Measurements from ENCODE around the gene CAMK1D. TPM values are rescaled to one million over a fixed set of nuclear protein-coding genes. Genes with fewer than 3 reads are reported as not detected.

Gene CAMK1D
- total RNA-seq, 3 donors from 2014 or later (not counting 1 experiment from before 2014, with no cell fraction given): 44.2 to 56.4 (median 49.7) TPM

GRCh38 chr10:12834721-12835120 is 485.4 kb downstream of the CAMK1D start:
- 80% methylated on average over 10 of the region's 10 CpGs for WGBS (ENCODE audit: insufficient coverage)
- Mint-ChIP-seq H3K27ac (no peak overlapping the region), H3K4me3 (no peak overlapping the region), H3K9me3 (no peaks in the 10 kb centered on the region), H3K27me3 (ENCODE audit: low read depth in 2 of 2) (no peaks in the 10 kb centered on the region), H3K4me1 (no peaks in the 10 kb centered on the region), H3K36me3 (no peaks in the 10 kb centered on the region)
- H3K27me3 ChIP-seq (ENCODE audit: control insufficient read depth, insufficient read depth, low read length): no peaks in the 10 kb centered on the region
- TF ChIP-seq CTCF (IDR thresholded peaks at IDR 0.05): no peak
- DNase-seq: no peak
- H3K9me3 ChIP-seq (ENCODE audit: control insufficient read depth, insufficient read depth, low read length): no peaks in the 10 kb centered on the region
- no peak overlapping the region for H3K27ac ChIP-seq (ENCODE audit: low read length)
- H3K4me1 ChIP-seq (ENCODE audit: control insufficient read depth, insufficient read depth, low read length): no peaks in the 10 kb centered on the region
- no peak for ATAC-seq
- H3K4me3 ChIP-seq (ENCODE audit: low read length): no peak overlapping the region
- intact Hi-C loops (cut with micrococcal nuclease): no loop called here
- H3K36me3 ChIP-seq (ENCODE audit: control insufficient read depth, insufficient read depth, low read length): no peaks in the 10 kb centered on the region

- Mint-ChIP-seq H3K36me3 (no peaks in the 10 kb centered on the region), H3K27me3 (ENCODE audit: low read depth in 2 of 2) (no peaks in the 10 kb centered on the region), H3K27ac (no peak overlapping the region), H3K4me1 (no peaks in the 10 kb centered on the region), H3K4me3 (no peak overlapping the region), H3K9me3 (no peaks in the 10 kb centered on the region)
- TF ChIP-seq CTCF (IDR thresholded peaks at IDR 0.05): no peak
- Histone ChIP-seq H3K4me1 (ENCODE audit: control insufficient read depth, insufficient read depth, low read length) (no peaks in the 10 kb centered on the region), H3K9me3 (ENCODE audit: control insufficient read depth, insufficient read depth, low read length) (no peaks in the 10 kb centered on the region), H3K4me3 (ENCODE audit: low read length) (no peak overlapping the region), H3K27me3 (ENCODE audit: control insufficient read depth, insufficient read depth, low read length) (no peaks in the 10 kb centered on the region), H3K27ac (ENCODE audit: low read length) (no peak overlapping the region), H3K36me3 (ENCODE audit: control insufficient read depth, insufficient read depth, low read length) (no peaks in the 10 kb centered on the region)
- no peak for ATAC-seq
- no peak for DNase-seq
- WGBS (ENCODE audit: insufficient coverage): 96% methylated on average over 5 of the region's 5 CpGs
- intact Hi-C loops (cut with micrococcal nuclease): no loop called here
These were observed 486.4 kb downstream of the CAMK1D start for GRCh38 chr10:12835709-12836108.

GRCh38 chr10:12838366-12838765 is 489.0 kb downstream of the CAMK1D start:
- Histone ChIP-seq H3K4me1 (ENCODE audit: control insufficient read depth, insufficient read depth, low read length) (no peaks in the 10 kb centered on the region), H3K27me3 (ENCODE audit: control insufficient read depth, insufficient read depth, low read length) (no peaks in the 10 kb centered on the region), H3K27ac (ENCODE audit: low read length) (no peak overlapping the region), H3K4me3 (ENCODE audit: low read length) (no peak overlapping the region), H3K9me3 (ENCODE audit: control insufficient read depth, insufficient read depth, low read length) (no peaks in the 10 kb centered on the region), H3K36me3 (ENCODE audit: control insufficient read depth, insufficient read depth, low read length) (no peaks in the 10 kb centered on the region)
- Mint-ChIP-seq H3K27ac (no peak overlapping the region), H3K4me3 (no peak overlapping the region), H3K36me3 (no peaks in the 10 kb centered on the region), H3K4me1 (no peaks in the 10 kb centered on the region), H3K9me3 (no peaks in the 10 kb centered on the region), H3K27me3 (ENCODE audit: low read depth in 2 of 2) (no peaks in the 10 kb centered on the region)
- WGBS (ENCODE audit: insufficient coverage): 73% methylated on average over 9 of the region's 9 CpGs
- intact Hi-C loops (cut with micrococcal nuclease): no loop called here
- ATAC-seq (no peak), DNase-seq (no peak)
- TF ChIP-seq CTCF (IDR thresholded peaks at IDR 0.05): no peak
